H1 (cell line): ENCODE measurements around the gene ZYX. TPM values are rescaled to one million over a fixed set of nuclear protein-coding genes. Genes with fewer than 3 reads are reported as not detected.
"Not testable (repeated sequence)": the region's sequence is repeated elsewhere in the genome, so short reads cannot be mapped to it uniquely, and the experiment has no call there.

Source experiments
- CTCF ChIA-PET: fragments of 300-600 bp; sonication (Branson Sonifier 250); formaldehyde crosslinking; loops from one replicate; lab custom pipeline; 2021; ENCODE audit not compliant: partially characterized antibody; lab: Charles Lee
- POLR2A ChIA-PET: fragments of 300-600 bp; sonication (Branson Sonifier 250); formaldehyde crosslinking; loops from one replicate; lab custom pipeline; 2021; ENCODE audit warnings: inconsistent platforms; ENCODE audit not compliant: partially characterized antibody; lab: Charles Lee
- DNase-seq, 2 experiments: peaks; one replicate each; pipeline versions ENCODE4 v3.0.0 to v3.0.0-alpha.2; 2010 to 2022; ENCODE audit warnings: low spot score in 2 of 2, low read depth in 1 of 2, mixed read lengths in 1 of 2
- FAIRE-seq: peaks from 2 replicates; lab custom pipeline; 2011; peaks lifted over from hg19 to GRCh38; lab: Jason Lieb, UNC
- H2AFZ ChIP-seq: 2 replicates; pipeline ENCODE4 v1.8.1; 2012; ENCODE audit warnings: low read length, inconsistent platforms
- H2AK5ac ChIP-seq: 2 replicates; pipeline ENCODE4 v1.6.1; 2013; ENCODE audit warnings: low read depth, low read length
- H2BK120ac ChIP-seq: replicated peaks from 2 replicates; pipeline ENCODE3; 2013; ENCODE audit warnings: low read depth, low read length, inconsistent platforms
- H2BK12ac ChIP-seq: 2 replicates; pipeline ENCODE4 v1.6.1; 2013; ENCODE audit warnings: low read depth, low read length
- H2BK15ac ChIP-seq: 2 replicates; pipeline ENCODE4 v1.6.1; 2013; ENCODE audit warnings: low read length
- H2BK20ac ChIP-seq: 2 replicates; pipeline ENCODE4 v1.6.1; 2013; ENCODE audit warnings: low read length
- H2BK5ac ChIP-seq: 2 replicates; pipeline ENCODE4 v1.6.1; 2013; ENCODE audit warnings: low read depth, low read length
- H3K14ac ChIP-seq: 2 replicates; pipeline ENCODE4 v1.6.1; 2013; ENCODE audit warnings: inconsistent platforms; ENCODE audit not compliant: insufficient read length
- H3K18ac ChIP-seq: 2 replicates; pipeline ENCODE4 v1.6.1; 2013; ENCODE audit warnings: low read length; ENCODE audit errors: extremely low read depth
- H3K23ac ChIP-seq: 2 replicates; pipeline ENCODE4 v1.6.1; 2013; ENCODE audit warnings: inconsistent platforms; ENCODE audit not compliant: insufficient read length
- H3K23me2 ChIP-seq: 2 replicates; pipeline ENCODE4 v1.6.1; 2013; ENCODE audit warnings: low read depth, low read length
- H3K27ac ChIP-seq: 2 replicates; pipeline ENCODE4 v1.6.1; 2011; ENCODE audit warnings: low read depth, low read length, inconsistent platforms
- H3K27me3 ChIP-seq, 4 experiments: replicated peaks in 1 of 4; 1 replicate in 1 of 4; 2 replicates in 3 of 4; pipeline versions ENCODE4 v1.6.1 to v1.8.1; 2011 to 2013; ENCODE audit warnings: low read length in 3 of 4, mild to moderate bottlenecking in 3 of 4, inconsistent platforms in 2 of 4, mixed read lengths in 2 of 4, moderate library complexity in 1 of 4; ENCODE audit not compliant: control insufficient read depth in 3 of 4, insufficient read depth in 3 of 4; ENCODE audit errors: extremely low read depth in 1 of 4
- H3K36me3 ChIP-seq, 4 experiments: 2 replicates each; pipeline versions ENCODE4 v1.6.1 to v1.8.1; 2011 to 2013; ENCODE audit warnings: mild to moderate bottlenecking in 4 of 4, low read length in 3 of 4, moderate library complexity in 2 of 4, control low read depth in 1 of 4, inconsistent platforms in 1 of 4; ENCODE audit not compliant: insufficient read depth in 4 of 4, control insufficient read depth in 2 of 4
- H3K4ac ChIP-seq: replicated peaks from 2 replicates; pipeline ENCODE3; 2013; ENCODE audit warnings: low read length, low read depth, mixed read lengths, inconsistent platforms; ENCODE audit not compliant: insufficient read length
- H3K4me1 ChIP-seq, 4 experiments: replicated peaks in 1 of 4; 1 replicate in 1 of 4; 2 replicates in 3 of 4; pipeline versions ENCODE4 v1.6.1 to v1.8.1; 2011 to 2013; ENCODE audit warnings: low read length in 3 of 4, inconsistent platforms in 2 of 4, mixed read lengths in 1 of 4; ENCODE audit not compliant: insufficient read depth in 4 of 4, control insufficient read depth in 3 of 4
- H3K4me2 ChIP-seq, 2 experiments: 2 replicates each; pipeline versions ENCODE4 v1.6.1 to v1.8.1; 2011 to 2013; ENCODE audit warnings: low read depth in 2 of 2, low read length in 2 of 2, control low read depth in 1 of 2, inconsistent platforms in 1 of 2, mild to moderate bottlenecking in 1 of 2; ENCODE audit not compliant: insufficient read depth in 1 of 2
- H3K4me3 ChIP-seq, 4 experiments: fragments of 200-600, 300-600 bp in 1 of 4; sonication (generic), shearing (Covaris generic), sonication (Bioruptor Twin) in 1 of 4; 2 replicates each; pipeline versions ENCODE4 v1.5.1 to v1.8.1; 2011 to 2016; ENCODE audit warnings: low read length in 4 of 4, low read depth in 3 of 4, control low read depth in 2 of 4, inconsistent platforms in 2 of 4, mild to moderate bottlenecking in 2 of 4, mixed read lengths in 1 of 4, moderate library complexity in 1 of 4; ENCODE audit not compliant: insufficient read depth in 2 of 4; ENCODE audit errors: extremely low read depth in 1 of 4
- H3K56ac ChIP-seq: replicated peaks from 2 replicates; pipeline ENCODE3; 2013; ENCODE audit warnings: low read depth, mild to moderate bottlenecking, mixed read lengths, low read length, inconsistent platforms; ENCODE audit not compliant: insufficient read length
- H3K79me1 ChIP-seq: 2 replicates; pipeline ENCODE4 v1.6.1; 2013; ENCODE audit warnings: low read depth, low read length, control low read depth
- H3K79me2 ChIP-seq, 2 experiments: 2 replicates each; pipeline versions ENCODE4 v1.6.1 to v1.8.1; 2012 to 2013; ENCODE audit warnings: low read length in 2 of 2, mild to moderate bottlenecking in 2 of 2, inconsistent platforms in 1 of 2; ENCODE audit not compliant: insufficient read depth in 2 of 2, control insufficient read depth in 1 of 2
- H3K9ac ChIP-seq, 4 experiments: replicated peaks in 1 of 4; 1 replicate in 1 of 4; 2 replicates in 3 of 4; pipeline versions ENCODE4 v1.6.1 to v1.8.1; 2011 to 2013; ENCODE audit warnings: low read depth in 3 of 4, low read length in 3 of 4, control low read depth in 2 of 4, mild to moderate bottlenecking in 2 of 4, moderate library complexity in 2 of 4, inconsistent platforms in 1 of 4; ENCODE audit errors: extremely low read depth in 1 of 4
- H3K9me3 ChIP-seq, 2 experiments: 2 replicates each; pipeline versions ENCODE4 v1.6.1 to v1.8.1; 2012 to 2013; ENCODE audit warnings: mild to moderate bottlenecking in 2 of 2, moderate library complexity in 2 of 2, control low read depth in 1 of 2, inconsistent platforms in 1 of 2, low read depth in 1 of 2, low read length in 1 of 2, mixed read lengths in 1 of 2; ENCODE audit not compliant: insufficient read depth in 2 of 2
- H4K20me1 ChIP-seq, 2 experiments: replicated peaks in 1 of 2; 2 replicates each; pipeline versions ENCODE3 to v1.8.1; 2011 to 2013; ENCODE audit warnings: inconsistent platforms in 2 of 2, low read length in 2 of 2, mild to moderate bottlenecking in 1 of 2; ENCODE audit not compliant: insufficient read depth in 2 of 2, control insufficient read depth in 1 of 2
- H4K5ac ChIP-seq: 2 replicates; pipeline ENCODE4 v1.6.1; 2013; ENCODE audit warnings: low read length, low read depth, mixed read lengths, inconsistent platforms; ENCODE audit not compliant: insufficient read length
- H4K8ac ChIP-seq: 2 replicates; pipeline ENCODE4 v1.8.0; 2013; ENCODE audit warnings: mild to moderate bottlenecking, moderate library complexity, low read length, inconsistent platforms; ENCODE audit not compliant: insufficient read depth; ENCODE audit errors: extremely low read depth
- H4K91ac ChIP-seq: replicated peaks from 2 replicates; pipeline ENCODE3; 2013; ENCODE audit warnings: low read length, mixed read lengths, inconsistent platforms; ENCODE audit not compliant: insufficient read length
- WGBS, 2 experiments: shearing (Covaris generic) in 1 of 2; methylation state at CpG; one replicate each; pipeline versions ENCODE4 v1.1.6 to v1.1.7; 2013 to 2015; ENCODE audit warnings: low lambda C conversion rate in 2 of 2, mixed read lengths in 2 of 2, inconsistent platforms in 1 of 2, low coverage in 1 of 2, missing lambda C conversion rate in 1 of 2; ENCODE audit not compliant: insufficient replicate concordance in 2 of 2, insufficient coverage in 1 of 2, insufficient read length in 1 of 2; ENCODE audit errors: extremely low coverage in 1 of 2, missing lambda C conversion rate in 1 of 2; 5-methylcytosine and 5-hydroxymethylcytosine counted together
- polyA plus RNA-seq, 7 experiments: library from polyadenylated mRNA; depleted of rRNA in 3 of 7; stranded (reverse) in 5 of 7; unstranded in 2 of 7; fragments of >200 nt in 5 of 7; fragments of 200-250 nt in 2 of 7; gene quantifications; 1 replicate in 5 of 7; 2 replicates in 1 of 7; 4 replicates in 1 of 7; pipeline versions ENCODE4 v1.2.1 to v1.2.3, GENCODE V29; 2011 to 2013; ENCODE audit warnings: missing spikeins in 2 of 7, mixed read lengths in 2 of 7
- total RNA-seq: library from RNA; stranded (reverse); fragmentation: NEBNext Ultra II Directional; extraction: Animal tissue kit (Norgen Biotek cat#: 25700); gene quantifications from 2 replicates; pipeline ENCODE4 v1.2.1, GENCODE V29; 2021

The ZYX gene
- total and polyA plus RNA-seq, 2 of the 8 experiments (the other 6 are each of a cell fraction or from before 2014, with no cell fraction given) = 40.6 to 159 TPM

GRCh38 chr7:143392427-143392826 lies 11.3 kb downstream of the ZYX start:
- not testable (repeated sequence) for H3K27ac ChIP-seq, H2AFZ ChIP-seq, H3K4me2 ChIP-seq, H4K91ac ChIP-seq, H3K23ac ChIP-seq, H4K8ac ChIP-seq, H3K9ac ChIP-seq, H3K56ac ChIP-seq, FAIRE-seq, H2BK5ac ChIP-seq, H4K5ac ChIP-seq, H3K4ac ChIP-seq, H3K9me3 ChIP-seq, H3K27me3 ChIP-seq, H3K79me1 ChIP-seq, H3K18ac ChIP-seq, H2BK120ac ChIP-seq, H3K4me3 ChIP-seq, H3K23me2 ChIP-seq, H3K79me2 ChIP-seq, DNase-seq, H2BK12ac ChIP-seq, H3K14ac ChIP-seq, H2BK20ac ChIP-seq, H2AK5ac ChIP-seq, H3K4me1 ChIP-seq, H2BK15ac ChIP-seq
- Histone ChIP-seq H4K20me1 (peaks cover 34 to 48% of the 10 kb centered on the region in 2 experiments), H3K36me3 (peaks cover 37 to 92% (median 81%) of the 10 kb centered on the region in 4 experiments)
- POLR2A ChIA-PET = interaction anchor here (0.7 to 25.2 kb wide), 10 partner anchors 11 to 103 kb away, joined by 3 to 518 read pairs (median 8); partner anchors contain the start of genes EPHA1, FAM131B and ZYX
- 94% methylated on average over 8 of the region's 8 CpGs; no CpG with 5 or more reads in 1 of the 2 experiments for WGBS, 2 experiments
- CTCF ChIA-PET = interaction anchor here (0.5 to 23.5 kb wide), 10 partner anchors 14 to 762 kb away, joined by 3 to 359 read pairs (median 4); partner anchors contain the start of genes CASP2, EPHA1 and ZYX
